Measurements from ENCODE around the gene EEF2.
A peak's percentile ranks its signal among the peaks of the same experiment; 100 is the strongest.

Gene EEF2

GRCh38 chr19:3981373-3981735, 3.9 kb downstream of the EEF2 start:
- peaks cover 25% of the 10 kb centered on the region for H3K4me1 ChIP-seq (ENCODE audit: insufficient read depth, low read length)
- peaks cover 78% of the 10 kb centered on the region for H3K36me3 ChIP-seq (ENCODE audit: insufficient read depth, low read length)
- H3K9ac ChIP-seq (ENCODE audit: low read length), result no peak overlapping the region

DNA sequence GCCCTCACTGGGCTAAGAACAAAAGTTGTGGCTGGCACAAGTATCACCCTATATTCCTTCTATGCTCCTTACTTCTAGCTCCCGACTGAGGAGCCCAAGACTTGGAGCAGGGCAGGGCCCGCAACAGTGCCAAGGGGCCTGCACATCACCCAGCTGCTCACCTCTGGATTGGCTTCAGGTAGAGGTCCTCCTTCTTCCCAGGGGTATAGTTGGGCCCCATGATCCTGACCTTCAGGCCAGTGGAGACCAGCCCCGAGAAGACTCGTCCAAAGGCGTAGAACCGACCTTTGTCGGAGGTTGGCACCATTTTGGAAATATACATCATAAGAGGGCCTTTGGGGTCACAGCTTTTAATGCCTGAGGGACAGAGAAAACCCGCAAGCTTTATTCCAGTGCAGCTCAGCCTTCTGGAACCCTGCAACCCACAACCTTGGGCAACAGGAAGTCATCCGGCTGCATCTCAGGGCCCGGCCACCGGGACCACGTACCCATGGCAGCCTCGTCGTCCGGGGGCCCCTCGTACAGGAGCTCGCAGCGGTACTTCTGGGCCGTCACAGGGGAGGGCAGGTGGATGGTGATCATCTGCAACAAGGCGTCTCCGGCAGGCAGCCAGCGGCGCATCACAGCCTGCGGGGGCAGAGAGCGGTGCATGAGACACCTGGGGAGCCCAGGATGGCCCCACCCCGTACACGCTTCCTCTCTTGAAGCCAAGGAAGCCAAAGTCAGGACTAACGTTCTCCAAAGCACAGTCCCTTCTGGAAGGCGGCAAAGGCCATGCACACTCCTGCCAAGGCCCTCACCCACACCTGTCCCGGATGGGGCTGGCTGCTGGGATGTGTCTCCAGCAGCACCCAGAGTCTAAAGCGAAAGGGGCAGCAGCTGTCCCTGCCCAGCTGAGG, 4.7 kb downstream of the EEF2 start:
- Histone ChIP-seq H3K9me3 (ENCODE audit: low read length) (no peaks in the 10 kb centered on the region), H3K27me3 (ENCODE audit: control insufficient read depth in 1 of 2, insufficient read depth in 2 of 2, low read length in 2 of 2) (no peaks in the 10 kb centered on the region), H3K4me3 (ENCODE audit: low read depth in 1 of 2, low read length in 2 of 2) (no peak overlapping the region), H3K36me3 (ENCODE audit: insufficient read depth, low read length) (peaks cover 83% of the 10 kb centered on the region), H3K27ac (ENCODE audit: low read depth, low read length) (no peak overlapping the region), H3K9ac (ENCODE audit: low read length) (no peak overlapping the region), H3K4me1 (ENCODE audit: insufficient read depth, low read length) (peaks cover 17% of the 10 kb centered on the region)

More at GRCh38 chr19:3981373-3981735, 3.9 kb downstream of the EEF2 start:
- Histone ChIP-seq H3K27me3 (ENCODE audit: control insufficient read depth in 1 of 2, insufficient read depth in 2 of 2, low read length in 2 of 2) (no peaks in the 10 kb centered on the region), H3K4me3 (ENCODE audit: low read depth in 1 of 2, low read length in 2 of 2) (no peak overlapping the region), H3K27ac (ENCODE audit: low read depth, low read length) (no peak overlapping the region), H3K9me3 (ENCODE audit: low read length) (no peaks in the 10 kb centered on the region)

- H3K36me3 ChIP-seq (ENCODE audit: insufficient read depth, low read length), result peaks cover 91% of the 10 kb centered on the region
Measured at GRCh38 chr19:3979674-3980352, 5.5 kb downstream of the EEF2 start.

GRCh38 chr19:3979289-3979673, 6.0 kb downstream of the EEF2 start:
- no peak overlapping the region for H3K9ac ChIP-seq (ENCODE audit: low read length)
- peaks cover 14% of the 10 kb centered on the region for H3K4me1 ChIP-seq (ENCODE audit: insufficient read depth, low read length)
- no peaks in the 10 kb centered on the region for H3K27me3 ChIP-seq (ENCODE audit: control insufficient read depth in 1 of 2, insufficient read depth in 2 of 2, low read length in 2 of 2)
- H3K36me3 ChIP-seq (ENCODE audit: insufficient read depth, low read length), result peaks cover 88% of the 10 kb centered on the region
- no peak overlapping the region for H3K4me3 ChIP-seq (ENCODE audit: low read depth in 1 of 2, low read length in 2 of 2)
- H3K27ac ChIP-seq (ENCODE audit: low read depth, low read length), result no peak overlapping the region
- H3K9me3 ChIP-seq (ENCODE audit: low read length), result no peaks in the 10 kb centered on the region

More at GRCh38 chr19:3979674-3980352, 5.5 kb downstream of the EEF2 start:
- H3K27me3 ChIP-seq (ENCODE audit: control insufficient read depth in 1 of 2, insufficient read depth in 2 of 2, low read length in 2 of 2), result no peaks in the 10 kb centered on the region
- no peaks in the 10 kb centered on the region for H3K9me3 ChIP-seq (ENCODE audit: low read length)
- H3K4me3 ChIP-seq (ENCODE audit: low read depth in 1 of 2, low read length in 2 of 2), result no peak overlapping the region
- peaks cover 17% of the 10 kb centered on the region for H3K4me1 ChIP-seq (ENCODE audit: insufficient read depth, low read length)
- no peak overlapping the region for H3K9ac ChIP-seq (ENCODE audit: low read length)
- H3K27ac ChIP-seq (ENCODE audit: low read depth, low read length), result no peak overlapping the region

GRCh38 chr19:3978145-3978544, 7.1 kb downstream of the EEF2 start:
- Histone ChIP-seq H3K4me3 (ENCODE audit: low read depth in 1 of 2, low read length in 2 of 2) (no peak overlapping the region), H3K36me3 (ENCODE audit: insufficient read depth, low read length) (peaks cover 76% of the 10 kb centered on the region), H3K4me1 (ENCODE audit: insufficient read depth, low read length) (peaks cover 3% of the 10 kb centered on the region), H3K9me3 (ENCODE audit: low read length) (no peaks in the 10 kb centered on the region), H3K9ac (ENCODE audit: low read length) (no peak overlapping the region), H3K27ac (ENCODE audit: low read depth, low read length) (no peak overlapping the region), H3K27me3 (ENCODE audit: control insufficient read depth in 1 of 2, insufficient read depth in 2 of 2, low read length in 2 of 2) (no peaks in the 10 kb centered on the region)

DNA sequence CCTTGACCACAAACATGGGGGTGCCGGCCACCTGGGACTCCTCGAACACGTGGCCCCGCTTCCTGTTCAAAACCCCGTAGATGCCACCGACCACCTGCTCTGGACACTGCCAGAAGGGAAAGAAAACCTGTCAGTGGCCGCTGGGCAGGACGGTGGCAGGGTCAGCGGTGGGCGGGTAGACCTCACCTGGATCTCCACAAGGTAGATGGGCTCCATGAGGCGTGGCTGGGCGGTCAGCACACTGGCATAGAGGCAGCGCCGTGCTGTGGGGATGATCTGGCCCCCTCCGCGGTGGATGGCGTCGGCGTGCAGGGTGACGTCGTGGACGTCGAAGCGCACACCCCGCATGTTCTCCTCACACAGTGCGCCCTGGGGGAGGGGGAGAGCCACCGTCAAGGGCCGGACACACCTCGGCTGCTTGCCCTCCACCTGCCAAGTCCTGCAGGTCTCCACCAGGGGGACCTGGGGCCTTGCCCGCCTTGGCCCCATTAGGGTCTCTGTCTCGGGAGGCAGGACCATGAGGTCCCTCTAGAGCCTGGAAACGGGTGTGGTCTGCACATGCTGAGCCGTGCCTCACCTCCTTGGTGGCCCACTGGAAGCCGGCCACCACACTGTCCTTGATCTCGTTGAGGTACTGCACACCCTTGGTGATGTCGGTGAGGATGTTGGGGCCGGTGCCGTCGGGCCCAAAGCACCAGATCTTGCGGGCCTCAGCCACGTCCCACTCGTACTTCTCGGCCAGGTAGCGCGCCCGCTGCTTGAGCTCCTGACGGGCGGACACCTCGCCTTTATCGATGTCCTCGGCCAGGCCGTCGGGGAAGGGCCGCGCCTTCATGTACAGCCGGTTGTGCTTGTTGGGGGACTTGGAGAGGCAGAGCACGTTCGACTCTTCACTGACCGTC, 7.8 kb downstream of the EEF2 start:
- Histone ChIP-seq H3K9me3 (ENCODE audit: low read length) (no peaks in the 10 kb centered on the region), H3K4me3 (ENCODE audit: low read depth in 1 of 2, low read length in 2 of 2) (no peak overlapping the region), H3K27ac (ENCODE audit: low read depth, low read length) (peak overlapping the region; percentile 55), H3K27me3 (ENCODE audit: control insufficient read depth in 1 of 2, insufficient read depth in 2 of 2, low read length in 2 of 2) (no peaks in the 10 kb centered on the region), H3K36me3 (ENCODE audit: insufficient read depth, low read length) (peaks cover 70% of the 10 kb centered on the region), H3K4me1 (ENCODE audit: insufficient read depth, low read length) (no peaks in the 10 kb centered on the region), H3K9ac (ENCODE audit: low read length) (no peak overlapping the region)

GRCh38 chr19:3976495-3977241, 8.6 kb downstream of the EEF2 start:
- peak overlapping the region; percentile 55 for H3K27ac ChIP-seq (ENCODE audit: low read depth, low read length)
- no peaks in the 10 kb centered on the region for H3K4me1 ChIP-seq (ENCODE audit: insufficient read depth, low read length)
- no peak overlapping the region for H3K9ac ChIP-seq (ENCODE audit: low read length)
- no peak overlapping the region for H3K4me3 ChIP-seq (ENCODE audit: low read depth in 1 of 2, low read length in 2 of 2)
- no peaks in the 10 kb centered on the region for H3K27me3 ChIP-seq (ENCODE audit: control insufficient read depth in 1 of 2, insufficient read depth in 2 of 2, low read length in 2 of 2)
- H3K9me3 ChIP-seq (ENCODE audit: low read length), result no peaks in the 10 kb centered on the region
- H3K36me3 ChIP-seq (ENCODE audit: insufficient read depth, low read length), result peaks cover 61% of the 10 kb centered on the region

GRCh38 chr19:3975637-3976087, 9.6 kb downstream of the EEF2 start:
- no peaks in the 10 kb centered on the region for H3K27me3 ChIP-seq (ENCODE audit: control insufficient read depth in 1 of 2, insufficient read depth in 2 of 2, low read length in 2 of 2)
- H3K9me3 ChIP-seq (ENCODE audit: low read length), result no peaks in the 10 kb centered on the region
- H3K27ac ChIP-seq (ENCODE audit: low read depth, low read length), result no peak overlapping the region
- peaks cover 3% of the 10 kb centered on the region for H3K4me1 ChIP-seq (ENCODE audit: insufficient read depth, low read length)
- H3K9ac ChIP-seq (ENCODE audit: low read length), result no peak overlapping the region
- H3K36me3 ChIP-seq (ENCODE audit: insufficient read depth, low read length), result peaks cover 51% of the 10 kb centered on the region
- no peak overlapping the region for H3K4me3 ChIP-seq (ENCODE audit: low read depth in 1 of 2, low read length in 2 of 2)

DNA sequence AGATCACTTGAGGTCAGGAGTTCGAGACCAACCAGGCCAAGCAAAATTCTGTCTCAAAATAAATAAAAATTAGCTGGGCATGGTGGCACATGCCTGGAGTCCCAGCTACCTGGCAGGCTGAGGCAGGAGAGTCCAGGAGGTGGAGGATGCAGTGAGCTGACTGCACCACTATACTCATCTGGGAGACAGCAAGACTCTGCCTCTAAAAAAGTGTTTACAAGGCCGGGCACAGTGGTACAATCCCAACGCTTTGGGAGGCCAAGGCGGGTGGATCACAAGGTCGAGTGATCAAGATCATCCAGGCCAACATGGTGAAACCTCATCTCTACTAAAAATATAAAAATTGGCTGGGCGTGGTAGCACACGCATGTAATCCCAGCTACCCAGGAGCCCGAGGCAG, 10.1 kb downstream of the EEF2 start:
- no peaks in the 10 kb centered on the region for H3K9me3 ChIP-seq (ENCODE audit: low read length)
- H3K27ac ChIP-seq (ENCODE audit: low read depth, low read length), result no peak overlapping the region
- no peak overlapping the region for H3K4me3 ChIP-seq (ENCODE audit: low read depth in 1 of 2, low read length in 2 of 2)
- H3K36me3 ChIP-seq (ENCODE audit: insufficient read depth, low read length), result peaks cover 46% of the 10 kb centered on the region
- H3K4me1 ChIP-seq (ENCODE audit: insufficient read depth, low read length), result peaks cover 3% of the 10 kb centered on the region
- H3K9ac ChIP-seq (ENCODE audit: low read length), result no peak overlapping the region
- no peaks in the 10 kb centered on the region for H3K27me3 ChIP-seq (ENCODE audit: control insufficient read depth in 1 of 2, insufficient read depth in 2 of 2, low read length in 2 of 2)

- H3K27ac ChIP-seq (ENCODE audit: low read depth, low read length), result peak within 1 kb of the TSS; percentile 97
- H3K9ac ChIP-seq (ENCODE audit: low read length), result peak within 1 kb of the TSS; percentile 84
- H3K9me3 ChIP-seq (ENCODE audit: low read length), result no peaks in the 10 kb centered on the region
- H3K27me3 ChIP-seq (ENCODE audit: control insufficient read depth in 1 of 2, insufficient read depth in 2 of 2, low read length in 2 of 2), result no peaks in the 10 kb centered on the region
- H3K36me3 ChIP-seq (ENCODE audit: insufficient read depth, low read length), result peaks cover 25% of the 10 kb centered on the region
- peaks cover 40% of the 10 kb centered on the region for H3K4me1 ChIP-seq (ENCODE audit: insufficient read depth, low read length)
- H3K4me3 ChIP-seq (ENCODE audit: low read depth in 1 of 2, low read length in 2 of 2), result peak within 1 kb of the TSS; percentile 65 to 97
Measured at GRCh38 chr19:3970808-3971598, 14.3 kb downstream of the EEF2 start, which contains the start of gene DAPK3. Gene DAPK3, minus strand, starts transcription at chr19:3971099. Its CDS starts 1,364 bp downstream, at chr19:3969735.

All from muscle layer of colon (tissue), 2 donors.